Panc1 (cell line): ENCODE measurements around the gene ATXN2. TPM values are rescaled to one million over a fixed set of nuclear protein-coding genes. Genes with fewer than 3 reads are reported as not detected.

Experiments
- ATAC-seq: fragments of 200-7000 bp; cut with Tn5 transposase; 2 replicates; pipeline ENCODE4 v1.9.1; 2020; ENCODE audit warnings: mild to moderate bottlenecking, moderate library complexity
- BruUV-seq: library from RNA; stranded (reverse); fragments of 400-500 nt; replicated peaks from 2 replicates; lab custom pipeline; 2021; lab: Mats Ljungman, UMichigan
- CTCF ChIA-PET: fragments of 300-600 bp; sonication (Branson Sonifier 250); formaldehyde crosslinking; loops from one replicate; lab custom pipeline; 2022; ENCODE audit warnings: antibody characterized with exemption; lab: Charles Lee
- POLR2A ChIA-PET: fragments of 300-600 bp; sonication (Branson Sonifier 250); formaldehyde crosslinking; loops from one replicate; lab custom pipeline; 2022; ENCODE audit warnings: antibody characterized with exemption; lab: Charles Lee
- DNase-seq: peaks from one replicate; pipeline ENCODE4 v3.0.0-alpha.2; 2010; ENCODE audit warnings: low read depth, low spot score
- H3K27ac ChIP-seq: 2 replicates; pipeline ENCODE4 v1.5.1; 2011; ENCODE audit warnings: mild to moderate bottlenecking, low read length, inconsistent platforms
- H3K27me3 ChIP-seq: fragments of 200-500 bp; sonication (Bioruptor generic); 2 replicates; pipeline ENCODE4 v1.6.0; 2014; ENCODE audit warnings: low read length, inconsistent platforms; ENCODE audit not compliant: control insufficient read depth, insufficient read depth
- H3K36me3 ChIP-seq: fragments of 200-500 bp; sonication (Bioruptor generic); 2 replicates; pipeline ENCODE4 v1.5.1; 2014; ENCODE audit warnings: inconsistent platforms, mild to moderate bottlenecking, low read length, moderate library complexity; ENCODE audit not compliant: control insufficient read depth, insufficient read depth
- H3K4me1 ChIP-seq: 2 replicates; pipeline ENCODE4 v1.5.1; 2011; ENCODE audit warnings: inconsistent platforms, mild to moderate bottlenecking, low read length, moderate library complexity; ENCODE audit not compliant: control insufficient read depth, insufficient read depth
- H3K4me3 ChIP-seq, 2 experiments: 2 replicates each; pipeline ENCODE4 v1.5.1; 2011 to 2012; ENCODE audit warnings: low read depth in 2 of 2, low read length in 2 of 2, mild to moderate bottlenecking in 2 of 2, inconsistent platforms in 1 of 2, moderate library complexity in 1 of 2
- H3K9me3 ChIP-seq: fragments of 200-500 bp; sonication (Bioruptor generic); 2 replicates; pipeline ENCODE4 v1.5.1; 2014; ENCODE audit warnings: low read depth, mild to moderate bottlenecking, inconsistent platforms, low read length, moderate library complexity; ENCODE audit not compliant: control insufficient read depth, insufficient read depth
- CTCF ChIP-seq: fragments of 450-650 bp; IDR thresholded peaks from 2 replicates; pipeline ENCODE4 v1.5.1; 2017; ENCODE audit warnings: mild to moderate bottlenecking
- POLR2AphosphoS5 ChIP-seq: IDR thresholded peaks from 2 replicates; pipeline ENCODE4 v1.6.1; 2012; ENCODE audit warnings: mild to moderate bottlenecking, low read depth, low read length, moderate library complexity
- REST ChIP-seq, 2 experiments: IDR thresholded peaks; 2 replicates each; pipeline ENCODE4 v1.6.1; 2011 to 2012; ENCODE audit warnings: low read depth in 2 of 2, control low read depth in 1 of 2, low read length in 1 of 2, mild to moderate bottlenecking in 1 of 2, moderate library complexity in 1 of 2; ENCODE audit not compliant: insufficient read depth in 1 of 2
- SIN3A ChIP-seq: IDR thresholded peaks from 2 replicates; pipeline ENCODE4 v1.6.1; 2012; ENCODE audit warnings: low read depth, mild to moderate bottlenecking, low read length, moderate library complexity, borderline replicate concordance; ENCODE audit not compliant: insufficient read depth
- TCF7L2 ChIP-seq: IDR thresholded peaks from 2 replicates; pipeline ENCODE4 v1.6.1; 2011; ENCODE audit warnings: mild to moderate bottlenecking, low read depth, low read length, inconsistent platforms
- in situ Hi-C: cut with HindIII; loops from 2 replicates; pipeline ENCODE4 v1.10.0; 2016; ENCODE audit warnings: low sequenced_read_pairs, low pct_unique_long_range_greater_than_20kb
- intact Hi-C: fragments of 100-400 bp; cut with micrococcal nuclease; formaldehyde crosslinking; loops from one replicate; pipeline ENCODE4 v1.10.0; 2022; ENCODE audit not compliant: unreplicated experiment
- total RNA-seq: library from RNA; stranded (reverse); gene quantifications from one replicate; pipeline ENCODE4 v1.2.1, GENCODE V29; 2021; ENCODE audit not compliant: unreplicated experiment

ATXN2 gene
- total RNA-seq, 1 experiment from 2014 or later = 77.6 TPM

- intact Hi-C loops = no loop called here
- POLR2A ChIA-PET = no interaction called here
- peaks cover 10% of the 10 kb centered on the region; the same call in 1 of the 2 replicates for H3K36me3 ChIP-seq
Observed at GRCh38 chr12:111457071-111457470, 142.0 kb downstream of the ATXN2 start.

More at GRCh38 chr12:111457071-111457470, 142.0 kb downstream of the ATXN2 start:
- ATAC-seq (no peak), DNase-seq (no peak)
- in situ Hi-C loops = no loop called here
- no TSS peak for BruUV-seq
- Histone ChIP-seq H3K4me3 (no peak overlapping the region), H3K9me3 (no peaks in the 10 kb centered on the region), H3K27ac (no peak overlapping the region), H3K4me1 (no peaks in the 10 kb centered on the region), H3K27me3 (no peaks in the 10 kb centered on the region)
- TF ChIP-seq SIN3A (no peak), TCF7L2 (no peak), REST (IDR thresholded peaks at IDR 0.05; ENCODE audit: insufficient read depth in 1 of 2, low read depth in 2 of 2, low read length in 1 of 2) (no peak), POLR2AphosphoS5 (no peak; the same call in 1 of the 2 replicates), CTCF (no peak)
- CTCF ChIA-PET = interaction anchor here (0.9 kb wide), 1 partner anchor 60 kb away, joined by 3 read pairs; no protein-coding TSS in a partner anchor
